ENCODE data around the gene TRIM44.

DNA sequence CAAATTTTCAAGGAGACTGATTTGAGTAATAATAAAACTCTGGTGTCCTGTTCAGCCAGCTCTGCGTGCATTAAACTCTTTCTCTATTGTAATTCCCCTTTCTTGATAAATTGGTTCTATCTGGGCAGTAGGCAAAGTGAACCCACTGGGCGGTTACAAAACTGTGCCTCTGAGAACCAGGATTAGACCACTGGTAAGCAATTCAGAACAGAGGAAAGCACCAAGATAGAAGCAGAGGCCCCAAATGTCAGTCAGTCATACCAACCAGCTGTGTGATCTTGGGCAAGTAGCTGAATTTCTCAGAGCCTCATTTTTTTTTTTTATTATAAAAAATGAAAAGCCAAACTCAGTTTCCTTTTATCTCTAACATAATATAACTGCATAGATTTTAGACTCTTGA is 54.9 kb downstream of the TRIM44 start:
- TF ChIP-seq, protein P1, sequence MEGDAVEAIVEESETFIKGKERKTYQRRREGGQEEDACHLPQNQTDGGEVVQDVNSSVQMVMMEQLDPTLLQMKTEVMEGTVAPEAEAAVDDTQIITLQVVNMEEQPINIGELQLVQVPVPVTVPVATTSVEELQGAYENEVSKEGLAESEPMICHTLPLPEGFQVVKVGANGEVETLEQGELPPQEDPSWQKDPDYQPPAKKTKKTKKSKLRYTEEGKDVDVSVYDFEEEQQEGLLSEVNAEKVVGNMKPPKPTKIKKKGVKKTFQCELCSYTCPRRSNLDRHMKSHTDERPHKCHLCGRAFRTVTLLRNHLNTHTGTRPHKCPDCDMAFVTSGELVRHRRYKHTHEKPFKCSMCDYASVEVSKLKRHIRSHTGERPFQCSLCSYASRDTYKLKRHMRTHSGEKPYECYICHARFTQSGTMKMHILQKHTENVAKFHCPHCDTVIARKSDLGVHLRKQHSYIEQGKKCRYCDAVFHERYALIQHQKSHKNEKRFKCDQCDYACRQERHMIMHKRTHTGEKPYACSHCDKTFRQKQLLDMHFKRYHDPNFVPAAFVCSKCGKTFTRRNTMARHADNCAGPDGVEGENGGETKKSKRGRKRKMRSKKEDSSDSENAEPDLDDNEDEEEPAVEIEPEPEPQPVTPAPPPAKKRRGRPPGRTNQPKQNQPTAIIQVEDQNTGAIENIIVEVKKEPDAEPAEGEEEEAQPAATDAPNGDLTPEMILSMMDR (IDR thresholded peaks at IDR 0.05; ENCODE audit: low read length): no peak
- no peak for TF ChIP-seq EZH2 (IDR thresholded peaks at IDR 0.05; ENCODE audit: borderline replicate concordance, low read length)

Measured in OCI-LY1 (cell line).